ENCODE results near the gene RFX3.
"Not testable (repeated sequence)": the region's sequence is repeated elsewhere in the genome, so short reads cannot be mapped to it uniquely, and the experiment has no call there.

Gene RFX3

DNA sequence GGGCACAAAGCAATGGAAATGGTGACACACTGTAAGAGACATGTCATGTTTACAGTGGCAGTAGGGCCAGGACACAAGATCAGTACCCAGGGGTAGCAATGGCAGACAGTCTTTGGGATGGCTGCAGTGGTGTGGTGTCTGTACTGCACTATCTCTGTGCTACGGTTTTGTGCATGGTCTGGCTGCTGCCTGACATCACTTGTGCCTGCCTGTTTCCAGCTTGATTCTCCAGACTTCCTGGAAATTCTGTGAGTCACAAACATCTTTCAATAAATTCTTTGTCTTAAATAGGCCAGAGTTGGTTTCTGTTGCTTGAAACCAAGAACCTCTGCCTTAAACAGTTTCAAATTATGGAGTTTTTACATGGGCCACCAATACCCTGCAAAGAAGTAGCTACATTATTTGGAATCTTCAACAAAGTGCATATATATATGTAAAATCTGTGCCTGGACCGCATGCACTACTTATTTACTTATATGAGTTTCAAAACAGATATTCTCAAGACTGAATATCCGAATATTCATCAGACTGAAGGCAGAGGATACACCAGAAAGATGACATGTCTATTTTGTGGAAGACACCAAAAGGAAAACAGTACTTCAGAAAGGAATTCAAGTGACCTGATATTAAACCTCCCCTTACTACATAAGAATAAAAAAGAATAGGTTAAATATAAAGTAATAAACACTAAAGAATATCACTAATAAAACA lies 188.1 kb downstream of the RFX3 start:
- no peak for DNase-seq

DNA sequence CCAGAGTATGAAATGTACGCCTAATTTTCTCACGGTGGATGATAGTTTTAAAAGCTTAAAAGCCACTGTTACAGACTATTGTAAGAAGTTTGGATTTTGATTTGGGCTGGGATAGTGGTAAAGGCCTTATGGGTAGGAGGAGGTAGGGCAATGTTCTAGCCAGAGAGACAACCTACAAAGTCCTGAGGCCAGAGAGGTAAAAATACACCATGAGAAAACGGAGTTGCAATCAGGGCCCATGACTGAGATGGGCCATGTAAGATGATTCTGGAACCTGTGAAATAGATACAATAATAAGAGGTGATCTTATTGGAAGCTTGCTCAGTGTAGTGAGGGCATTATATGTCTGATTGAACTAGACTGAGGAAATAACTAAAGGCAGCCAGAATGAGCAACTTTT lies 188.8 kb downstream of the RFX3 start:
- DNase-seq = no peak

- no peak for DNase-seq
These were observed 193.0 kb downstream of the RFX3 start for GRCh38 chr9:3332802-3333201.

DNA sequence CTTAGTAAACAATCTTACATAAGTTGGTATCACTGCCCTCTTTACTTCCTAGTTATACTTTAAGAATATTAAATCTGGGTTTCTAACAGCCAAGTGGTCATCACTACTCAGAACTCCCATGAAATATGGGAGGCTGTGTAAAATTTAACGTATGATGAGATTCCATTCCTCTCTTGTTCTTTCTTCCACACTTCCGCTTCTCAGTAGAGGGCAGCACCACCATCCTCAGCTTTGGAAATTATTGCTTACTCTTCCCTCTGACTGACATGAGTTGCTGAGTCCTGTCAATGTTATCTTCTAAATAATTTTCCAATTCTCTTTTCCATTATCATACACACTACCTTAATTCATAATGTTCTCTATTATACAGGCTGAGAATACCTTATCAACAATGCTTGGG lies 194.0 kb downstream of the RFX3 start:
- no peak for DNase-seq

GRCh38 chr9:3330792-3331420 lies 194.9 kb downstream of the RFX3 start:
- no peak for DNase-seq

DNA sequence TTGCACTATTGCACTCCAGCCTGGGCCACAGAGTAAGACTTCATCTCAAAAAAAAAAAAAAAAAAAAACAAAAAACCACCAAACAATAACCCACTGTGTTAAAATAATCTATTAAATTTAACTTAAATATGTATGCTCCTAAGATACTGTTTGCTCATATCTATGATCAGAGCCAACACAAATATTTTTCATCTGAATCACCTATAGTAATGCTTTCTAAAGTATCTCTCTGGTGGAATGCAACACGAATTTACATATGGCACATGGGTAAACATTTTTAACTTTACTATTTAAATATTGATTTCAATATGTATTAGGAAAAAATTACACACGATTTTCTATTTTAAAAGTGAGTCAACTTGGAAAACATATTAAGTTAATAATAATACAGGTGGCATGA lies 196.4 kb downstream of the RFX3 start:
- no peak for DNase-seq

DNA sequence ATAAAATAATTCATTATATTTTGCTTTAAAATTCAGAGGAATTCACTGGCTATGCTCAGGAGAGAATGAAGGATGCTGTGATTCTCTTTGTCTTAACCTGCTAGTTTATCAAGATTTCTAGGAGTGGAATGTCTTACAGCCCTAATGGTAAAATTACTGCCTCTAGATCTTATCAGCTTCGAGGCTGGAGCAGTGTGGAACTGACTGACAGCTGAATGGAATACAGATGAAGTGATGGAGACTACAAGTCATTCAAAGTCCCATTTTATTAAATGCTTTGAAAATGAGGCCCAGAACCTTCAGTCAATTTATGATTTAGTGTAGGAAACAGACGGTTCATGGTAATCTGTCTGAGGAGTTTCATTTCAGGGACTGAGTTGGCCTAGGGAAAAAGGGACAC lies 202.1 kb downstream of the RFX3 start:
- no peak for DNase-seq

- DNase-seq = no peak
These were observed 204.6 kb downstream of the RFX3 start for GRCh38 chr9:3321186-3321585.

- not testable (repeated sequence) for DNase-seq
These were observed 213.2 kb downstream of the RFX3 start for GRCh38 chr9:3312595-3312994.

DNA sequence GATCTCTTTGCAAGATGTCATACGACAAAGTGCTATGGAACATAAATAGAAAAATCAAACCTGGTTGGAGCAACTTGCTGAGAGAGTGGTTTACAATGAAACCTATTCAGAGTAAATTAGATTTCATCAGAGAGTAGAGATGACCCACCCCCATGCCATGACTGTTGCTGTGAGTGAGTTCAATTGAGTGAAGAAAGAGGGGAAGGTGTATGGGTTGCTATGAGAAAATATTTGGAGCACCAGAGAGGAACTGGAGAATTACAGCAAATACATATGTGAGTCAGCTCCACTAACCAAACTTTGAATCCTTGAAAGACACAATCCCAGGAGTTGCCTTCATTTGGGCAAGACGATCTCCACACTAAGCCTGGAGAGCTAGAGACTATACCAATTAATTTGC lies 217.2 kb downstream of the RFX3 start:
- DNase-seq = no peak

- DNase-seq = not testable (repeated sequence)
These were observed 221.4 kb downstream of the RFX3 start for GRCh38 chr9:3304388-3304787.

- no peak for DNase-seq
These were observed 225.9 kb downstream of the RFX3 start for GRCh38 chr9:3299872-3300271.

DNA sequence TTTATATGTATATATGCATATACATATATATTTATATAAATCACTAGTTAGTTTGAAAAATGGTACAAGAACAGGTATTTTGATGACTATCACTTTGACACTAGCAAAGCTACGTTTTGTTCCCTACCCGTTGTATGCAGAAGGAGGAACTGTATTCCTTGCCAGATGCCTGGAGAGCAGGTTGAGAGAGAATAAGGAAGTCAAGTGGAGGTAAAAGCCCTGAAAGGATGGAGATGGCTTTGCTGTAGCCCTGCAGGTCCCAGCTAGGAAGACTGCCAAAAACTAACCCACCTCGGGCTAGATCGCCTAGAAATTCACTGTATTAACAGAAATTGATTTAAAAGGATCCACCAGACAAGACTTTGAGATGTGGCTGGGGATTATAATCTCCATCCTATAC lies 229.3 kb downstream of the RFX3 start:
- DNase-seq = no peak

GRCh38 chr9:3292311-3292710 lies 233.5 kb downstream of the RFX3 start:
- DNase-seq = no peak

DNA sequence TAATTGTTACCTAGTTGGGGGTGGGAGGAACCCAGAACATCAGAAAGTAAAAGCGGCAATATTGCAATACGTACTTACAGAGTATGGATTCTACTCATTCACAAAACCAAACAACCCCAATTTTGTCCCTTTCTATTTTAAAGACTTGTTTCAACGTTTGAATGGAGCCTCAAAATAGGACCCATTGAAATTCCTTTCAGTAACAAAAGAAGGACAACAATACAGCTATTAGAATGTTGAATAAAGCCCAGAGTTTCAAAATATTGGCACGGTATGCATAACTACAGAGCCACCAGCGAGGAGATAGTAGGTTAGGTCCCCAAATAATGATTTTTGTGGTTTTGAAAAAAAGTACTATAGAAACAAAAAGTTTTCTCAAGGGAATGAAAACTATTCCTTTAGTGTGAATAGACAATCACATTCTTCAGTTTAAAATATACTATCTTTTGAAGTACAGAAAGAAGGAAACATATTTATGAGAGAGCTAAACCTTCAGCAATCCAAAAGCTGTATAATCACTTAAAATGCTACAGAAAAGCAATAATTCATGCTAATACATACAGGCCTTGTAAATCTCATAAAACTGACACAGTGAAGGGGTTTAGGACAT lies 235.5 kb downstream of the RFX3 start:
- no peak for DNase-seq

- no peak for DNase-seq
These were observed 237.1 kb downstream of the RFX3 start for GRCh38 chr9:3288686-3289085.

- DNase-seq = no peak
These were observed 240.2 kb downstream of the RFX3 start for GRCh38 chr9:3285365-3286161.

GRCh38 chr9:3282365-3282764 lies 243.4 kb downstream of the RFX3 start:
- no peak for DNase-seq

DNA sequence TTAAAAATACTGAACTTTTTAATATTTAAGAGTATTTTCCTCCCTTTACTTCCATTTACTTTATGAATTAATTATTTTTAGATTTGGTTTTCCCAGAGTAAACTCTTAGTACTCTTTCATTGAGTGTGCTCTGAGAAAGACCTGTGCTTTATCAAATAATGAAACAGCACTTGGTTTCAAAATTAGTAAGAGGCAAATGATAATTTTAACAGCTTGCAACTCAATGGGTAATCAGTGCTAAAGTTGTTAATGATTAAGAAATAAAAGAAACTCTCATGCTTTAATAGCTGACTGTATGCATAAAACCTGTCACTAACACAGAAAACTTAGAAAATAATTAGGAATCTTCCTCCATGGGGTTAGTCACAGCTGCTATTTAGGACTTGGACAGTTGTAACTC lies 244.4 kb downstream of the RFX3 start:
- no peak for DNase-seq

DNA sequence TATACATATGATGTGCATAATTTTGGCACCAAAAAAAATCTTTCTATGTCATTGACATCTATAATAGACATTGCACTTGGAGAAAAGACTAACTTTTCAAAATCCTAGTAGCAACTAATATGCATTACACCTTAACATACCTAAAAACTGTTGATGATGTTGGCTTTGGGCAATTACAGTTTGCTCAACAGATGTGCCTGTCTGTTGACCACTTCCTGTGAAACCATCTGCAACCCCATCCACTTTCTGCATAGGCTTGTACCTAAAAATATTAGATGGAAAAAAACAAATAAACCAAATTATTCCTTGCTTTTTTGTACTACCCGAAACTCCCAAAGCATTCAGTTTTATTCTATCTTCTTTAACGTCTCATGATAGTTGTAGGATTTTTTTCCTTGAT lies 248.6 kb downstream of the RFX3 start:
- no peak for DNase-seq

- DNase-seq = no peak
These were observed 254.2 kb downstream of the RFX3 start for GRCh38 chr9:3271581-3271980.

GRCh38 chr9:3271157-3271556 lies 254.6 kb downstream of the RFX3 start:
- no peak for DNase-seq

DNA sequence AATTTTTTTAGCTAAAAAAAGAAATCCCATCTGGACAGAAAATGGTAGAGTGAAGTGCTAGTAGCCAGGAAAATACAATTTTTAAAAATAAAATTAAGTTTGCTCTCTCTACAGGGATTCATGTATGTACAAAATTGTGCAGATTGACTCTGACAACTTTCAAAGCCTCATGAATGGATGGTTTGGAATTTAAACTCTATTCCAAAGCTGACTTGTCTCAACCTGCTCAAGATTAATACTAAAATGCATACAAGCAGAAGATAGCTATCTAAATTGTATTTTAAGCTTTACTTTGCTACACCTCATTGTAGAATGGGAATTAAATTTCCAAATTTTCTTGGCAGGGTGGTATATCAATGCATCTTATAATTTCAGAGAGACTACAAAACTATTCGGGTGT lies 257.6 kb downstream of the RFX3 start:
- DNase-seq = no peak

DNA sequence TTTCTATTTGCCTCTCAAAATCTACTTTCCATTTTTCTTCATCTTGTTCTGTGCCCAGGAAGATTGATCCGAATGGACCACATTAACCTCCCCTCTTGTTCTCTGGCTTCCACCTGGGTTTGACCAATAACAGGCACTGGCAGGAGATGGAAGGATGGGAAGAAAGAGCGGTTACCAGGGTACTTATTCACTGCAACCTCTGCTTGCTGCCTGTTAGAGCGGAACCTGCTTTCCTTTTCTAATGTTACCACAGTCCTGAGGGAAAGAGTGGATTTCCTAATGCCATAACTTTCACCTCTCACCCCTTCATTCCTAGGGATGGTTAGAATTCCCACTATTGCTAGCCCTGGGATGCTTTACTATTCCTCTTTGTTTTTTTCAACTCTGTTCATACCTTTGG lies 262.1 kb downstream of the RFX3 start:
- no peak for DNase-seq

Measured in NCI-H1417 treated with DMSO at 0.1 percent for 48 hours (cell line).